CD14-positive monocyte (primary cell): ENCODE data around the gene SENP2. TPM values are rescaled to one million over a fixed set of nuclear protein-coding genes. Genes with fewer than 3 reads are reported as not detected.

ENCODE experiments used
- DNase-seq, 3 donors: peaks; one replicate each; pipeline ENCODE4 v3.0.0-alpha.2; 2011 to 2022
- H2AFZ ChIP-seq: 2 replicates; pipeline ENCODE4 v1.6.0; 2012; ENCODE audit warnings: mild to moderate bottlenecking, low read depth, low read length, inconsistent platforms; ENCODE audit not compliant: insufficient read depth, poor library complexity, severe bottlenecking
- H3K27ac ChIP-seq, 2 donors: 1 replicate in 1 of 2; 2 replicates in 1 of 2; pipeline ENCODE4 v1.5.1; 2012 to 2013; ENCODE audit warnings: low read length in 2 of 2, control low read depth in 1 of 2, inconsistent platforms in 1 of 2, low read depth in 1 of 2, mild to moderate bottlenecking in 1 of 2
- H3K27me3 ChIP-seq, 2 donors: one replicate each; pipeline versions ENCODE4 v1.6.0 to v1.6.1; 2011 to 2013; ENCODE audit warnings: low read length in 2 of 2; ENCODE audit not compliant: control insufficient read depth in 2 of 2, insufficient read depth in 2 of 2
- H3K36me3 ChIP-seq, 2 donors: replicated peaks in 1 of 2; 1 replicate in 1 of 2; 2 replicates in 1 of 2; pipeline versions ENCODE4 v1.5.1 to v1.6.1; 2012 to 2013; ENCODE audit warnings: low read length in 2 of 2, control low read depth in 1 of 2, inconsistent platforms in 1 of 2, mild to moderate bottlenecking in 1 of 2; ENCODE audit not compliant: insufficient read depth in 2 of 2, control insufficient read depth in 1 of 2
- H3K4me1 ChIP-seq, 2 donors: 1 replicate in 1 of 2; 2 replicates in 1 of 2; pipeline versions ENCODE4 v1.5.1 to v1.6.1; 2012 to 2013; ENCODE audit warnings: low read length in 2 of 2, control low read depth in 1 of 2, inconsistent platforms in 1 of 2, mild to moderate bottlenecking in 1 of 2, moderate library complexity in 1 of 2; ENCODE audit not compliant: insufficient read depth in 2 of 2, control insufficient read depth in 1 of 2
- H3K4me2 ChIP-seq: replicated peaks from 2 replicates; pipeline ENCODE3; 2012; ENCODE audit warnings: low read length, moderate library complexity, mild to moderate bottlenecking; ENCODE audit not compliant: poor library complexity, severe bottlenecking; ENCODE audit errors: extremely low read depth
- H3K4me3 ChIP-seq, 3 experiments: fragments of 200-600 bp in 1 of 3; sonication (generic) in 1 of 3; replicated peaks in 1 of 3; 1 replicate in 2 of 3; 2 replicates in 1 of 3; pipeline ENCODE4 v1.5.1; 2011 to 2013; ENCODE audit warnings: low read length in 3 of 3, mild to moderate bottlenecking in 3 of 3, control low read depth in 2 of 3, low read depth in 2 of 3, inconsistent platforms in 1 of 3, moderate library complexity in 1 of 3
- H3K79me2 ChIP-seq: 2 replicates; pipeline ENCODE4 v1.6.0; 2012; ENCODE audit warnings: mild to moderate bottlenecking, control low read depth, inconsistent platforms, low read length, moderate library complexity; ENCODE audit not compliant: insufficient read depth
- H3K9ac ChIP-seq: 2 replicates; pipeline ENCODE4 v1.6.0; 2017; ENCODE audit warnings: low read length, mild to moderate bottlenecking; ENCODE audit not compliant: insufficient read depth, poor library complexity, severe bottlenecking
- H3K9me3 ChIP-seq, 2 donors: replicated peaks in 1 of 2; 1 replicate in 1 of 2; 2 replicates in 1 of 2; pipeline versions ENCODE4 v1.5.1 to v1.6.1; 2012 to 2013; ENCODE audit warnings: low read length in 2 of 2, control low read depth in 1 of 2; ENCODE audit not compliant: control insufficient read depth in 1 of 2, insufficient read depth in 1 of 2
- H4K20me1 ChIP-seq: 2 replicates; pipeline ENCODE4 v1.6.0; 2012; ENCODE audit warnings: mild to moderate bottlenecking, low read length, control low read depth, moderate library complexity; ENCODE audit not compliant: insufficient read depth
- H3K27ac Mint-ChIP-seq, 7 donors: one replicate each; pipeline ENCODE4 v1.8.0; 2020; ENCODE audit warnings: mild to moderate bottlenecking in 7 of 7, mixed read lengths in 7 of 7, moderate library complexity in 6 of 7, inconsistent platforms in 2 of 7
- H3K27me3 Mint-ChIP-seq, 3 donors: one replicate each; pipeline ENCODE4 v1.8.0; 2021 to 2022; ENCODE audit warnings: low read depth in 3 of 3, mild to moderate bottlenecking in 3 of 3, mixed read lengths in 3 of 3, moderate library complexity in 3 of 3, inconsistent platforms in 1 of 3
- H3K36me3 Mint-ChIP-seq, 2 donors: one replicate each; pipeline ENCODE4 v1.8.0; 2020; ENCODE audit warnings: mixed read lengths in 2 of 2, inconsistent platforms in 1 of 2, mild to moderate bottlenecking in 1 of 2
- H3K4me1 Mint-ChIP-seq: one replicate; pipeline ENCODE4 v1.8.0; 2020; ENCODE audit warnings: mild to moderate bottlenecking, mixed read lengths
- H3K4me3 Mint-ChIP-seq, 2 donors: one replicate each; pipeline ENCODE4 v1.8.0; 2020; ENCODE audit warnings: mild to moderate bottlenecking in 2 of 2, mixed read lengths in 2 of 2, moderate library complexity in 1 of 2
- H3K9me3 Mint-ChIP-seq, 7 donors: one replicate each; pipeline ENCODE4 v1.8.0; 2020 to 2022; ENCODE audit warnings: mixed read lengths in 7 of 7, mild to moderate bottlenecking in 6 of 7, moderate library complexity in 6 of 7, inconsistent platforms in 2 of 7
- CTCF ChIP-seq: fragments of 200-600 bp; IDR thresholded peaks from one replicate; pipeline ENCODE4 v1.8.0; 2022; ENCODE audit warnings: antibody characterized with exemption, mild to moderate bottlenecking
- WGBS: methylation state at CpG from one replicate; pipeline ENCODE4 v1.1.5; 2013; ENCODE audit warnings: missing lambda C conversion rate; ENCODE audit not compliant: insufficient coverage; 5-methylcytosine and 5-hydroxymethylcytosine counted together
- intact Hi-C, 2 donors: fragments of 100-400 bp; cut with micrococcal nuclease; formaldehyde crosslinking; loops; one replicate each; pipeline versions ENCODE4 v1.15.0 to v1.15.1; 2023
- polyA plus RNA-seq, 3 donors: library from polyadenylated mRNA; depleted of rRNA in 1 of 3; unstranded in 2 of 3; stranded (reverse) in 1 of 3; fragments of 300-500 nt in 2 of 3; fragments of >200 nt in 1 of 3; fragmentation: Illumina TruSeq in 2 of 3; gene quantifications; 1 replicate in 2 of 3; 2 replicates in 1 of 3; pipeline ENCODE4 v1.2.3, GENCODE V29; 2012 to 2021

Gene SENP2
- polyA plus RNA-seq, 3 donors, result 7.1 to 21.0 (median 13.4) TPM

- no peaks in the 10 kb centered on the region for H3K9me3 ChIP-seq
- peaks cover 3% of the 10 kb centered on the region for H3K4me1 Mint-ChIP-seq
- no peaks in the 10 kb centered on the region for H3K4me1 ChIP-seq
- no peaks in the 10 kb centered on the region for H3K27me3 Mint-ChIP-seq
- intact Hi-C loops, result no loop called here
- no peak overlapping the region for H3K9ac ChIP-seq
- H2AFZ ChIP-seq, result no peak overlapping the region
- no peak overlapping the region for H3K27ac ChIP-seq
- TF ChIP-seq CTCF, result no peak
- H3K4me2 ChIP-seq, result no peak overlapping the region
- no peaks in the 10 kb centered on the region for H3K79me2 ChIP-seq
- 92% methylated on average over 2 of the region's 7 CpGs for WGBS
- H3K36me3 ChIP-seq, result peaks cover 73 to 87% of the 10 kb centered on the region in 2 donors
- H4K20me1 ChIP-seq, result no peaks in the 10 kb centered on the region
- no peak overlapping the region for H3K4me3 ChIP-seq
- H3K27me3 ChIP-seq, result no peaks in the 10 kb centered on the region
- DNase-seq, result no peak
- H3K36me3 Mint-ChIP-seq, result peaks cover 57 to 85% of the 10 kb centered on the region in 2 donors
- no peak overlapping the region for H3K4me3 Mint-ChIP-seq
- no peak overlapping the region for H3K27ac Mint-ChIP-seq
- H3K9me3 Mint-ChIP-seq, result no peaks in the 10 kb centered on the region
Measured at GRCh38 chr3:185623939-185624665, 38.0 kb downstream of the SENP2 start.

GRCh38 chr3:185625784-185626183 is 39.7 kb downstream of the SENP2 start:
- Mint-ChIP-seq H3K36me3 (peaks cover 65 to 83% of the 10 kb centered on the region in 2 donors), H3K27ac (no peak overlapping the region)
- intact Hi-C loops, result no loop called here

More at GRCh38 chr3:185625784-185626183, 39.7 kb downstream of the SENP2 start:
- Histone ChIP-seq H3K4me2 (no peak overlapping the region), H2AFZ (no peak overlapping the region), H3K4me3 (no peak overlapping the region), H3K36me3 (peaks cover 64 to 89% of the 10 kb centered on the region in 2 donors), H3K27me3 (no peaks in the 10 kb centered on the region), H3K27ac (no peak overlapping the region), H3K79me2 (no peaks in the 10 kb centered on the region), H3K9ac (no peak overlapping the region), H3K4me1 (peaks cover 7 to 9% of the 10 kb centered on the region in 2 donors), H3K9me3 (no peaks in the 10 kb centered on the region), H4K20me1 (no peaks in the 10 kb centered on the region)
- no peaks in the 10 kb centered on the region for H3K9me3 Mint-ChIP-seq
- WGBS, result no CpG with 5 or more reads among the region's 1 CpG
- no peak overlapping the region for H3K4me3 Mint-ChIP-seq
- DNase-seq, result no peak
- no peak for TF ChIP-seq CTCF
- H3K27me3 Mint-ChIP-seq, result no peaks in the 10 kb centered on the region
- H3K4me1 Mint-ChIP-seq, result peaks cover 17% of the 10 kb centered on the region
